HG02885 (cell line): Measurements from ENCODE around the gene FUT6.
"Not testable (repeated sequence)": the region's sequence is repeated elsewhere in the genome, so short reads cannot be mapped to it uniquely, and the experiment has no call there.

ENCODE experiments used
- ATAC-seq: cut with Tn5 transposase; IDR thresholded peaks from one replicate; pipeline ENCODE4 v1.9.1; 2021; ENCODE audit warnings: mild to moderate bottlenecking; ENCODE audit not compliant: unreplicated experiment, poor library complexity

FUT6 gene

GRCh38 chr19:5839065-5840017 is at the start of gene FUT6:
TSS of gene FUT6 (minus strand) at chr19:5839702. CDS start at chr19:5832567, 7,135 bp downstream.
- ATAC-seq: no peak

- not testable (repeated sequence) for ATAC-seq
Measured at GRCh38 chr19:5884065-5884811, 44.7 kb upstream of the FUT6 start.

GRCh38 chr19:5883157-5883873 is 43.8 kb upstream of the FUT6 start:
- not testable (repeated sequence) for ATAC-seq

GRCh38 chr19:5882421-5882968 is 43.0 kb upstream of the FUT6 start:
- no peak for ATAC-seq

GRCh38 chr19:5881543-5882299 is 42.2 kb upstream of the FUT6 start:
- no peak for ATAC-seq

GRCh38 chr19:5880604-5881078 is 41.1 kb upstream of the FUT6 start:
- no peak for ATAC-seq

- ATAC-seq: no peak
Measured at GRCh38 chr19:5880196-5880595, 40.7 kb upstream of the FUT6 start.

GRCh38 chr19:5877882-5878281 is 38.4 kb upstream of the FUT6 start:
- ATAC-seq: no peak

GRCh38 chr19:5877427-5877826 is 37.9 kb upstream of the FUT6 start:
- ATAC-seq: no peak

- ATAC-seq: not testable (repeated sequence)
Measured at GRCh38 chr19:5874496-5874895, 35.0 kb upstream of the FUT6 start.

GRCh38 chr19:5873617-5874199 is 34.2 kb upstream of the FUT6 start:
- no peak for ATAC-seq

GRCh38 chr19:5870986-5871394 is 31.5 kb upstream of the FUT6 start:
- ATAC-seq: no peak

- no peak for ATAC-seq
Measured at GRCh38 chr19:5867201-5868136, 28.0 kb upstream of the FUT6 start.

DNA sequence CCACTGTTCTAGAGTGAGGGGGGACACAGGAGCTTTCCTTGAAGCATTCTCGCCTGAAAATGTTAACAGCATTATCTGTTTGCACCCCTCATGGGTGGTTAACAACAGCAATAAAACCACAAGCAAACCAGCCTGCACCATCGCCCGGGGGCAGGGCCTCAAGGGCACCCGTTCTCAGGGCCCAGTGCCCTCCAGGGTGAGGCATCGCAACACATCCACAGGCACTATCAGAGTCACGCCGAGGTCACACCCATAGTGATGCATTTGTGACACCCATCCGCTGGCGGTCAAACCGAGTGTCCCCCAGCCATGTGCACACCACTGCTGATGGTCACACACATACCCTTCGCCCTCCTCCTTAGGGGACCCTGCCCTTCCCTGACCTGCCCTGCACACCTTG is 26.3 kb upstream of the FUT6 start:
- ATAC-seq: no peak

DNA sequence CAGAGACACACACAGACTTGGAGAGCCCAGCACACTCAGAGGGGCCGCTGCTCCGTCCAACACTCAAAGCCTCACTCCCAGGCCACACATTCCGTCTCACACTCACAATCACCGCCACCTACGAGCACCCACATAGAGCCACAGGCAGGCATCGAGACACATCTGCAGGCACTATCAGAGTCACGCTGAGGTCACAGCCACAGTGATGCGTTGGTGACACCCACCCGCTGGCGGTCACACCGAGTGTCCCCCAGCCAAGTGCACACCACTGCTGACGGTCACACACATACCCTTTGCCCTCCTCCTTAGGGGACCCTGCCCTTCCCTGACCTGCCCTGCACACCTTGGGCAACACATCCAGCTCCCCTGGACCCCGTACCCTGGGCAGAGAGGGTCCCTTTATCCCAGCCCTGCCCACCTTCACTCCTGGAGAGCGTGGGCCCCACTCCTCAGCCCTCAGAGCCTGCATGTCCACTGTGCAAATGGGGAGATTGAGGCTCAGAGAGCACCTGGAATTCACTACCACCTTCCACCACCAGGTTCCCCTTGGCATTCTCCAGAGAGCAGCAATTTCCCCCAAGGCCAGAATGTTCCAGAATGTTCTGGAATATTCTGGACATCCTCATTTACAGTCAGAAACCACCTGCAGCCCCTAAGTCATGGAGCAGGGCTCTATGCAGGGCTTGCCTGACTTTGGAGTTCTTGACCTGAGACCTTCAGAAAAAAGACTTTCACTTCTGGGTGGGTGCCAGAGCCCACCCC is 25.4 kb upstream of the FUT6 start:
- ATAC-seq: no peak

DNA sequence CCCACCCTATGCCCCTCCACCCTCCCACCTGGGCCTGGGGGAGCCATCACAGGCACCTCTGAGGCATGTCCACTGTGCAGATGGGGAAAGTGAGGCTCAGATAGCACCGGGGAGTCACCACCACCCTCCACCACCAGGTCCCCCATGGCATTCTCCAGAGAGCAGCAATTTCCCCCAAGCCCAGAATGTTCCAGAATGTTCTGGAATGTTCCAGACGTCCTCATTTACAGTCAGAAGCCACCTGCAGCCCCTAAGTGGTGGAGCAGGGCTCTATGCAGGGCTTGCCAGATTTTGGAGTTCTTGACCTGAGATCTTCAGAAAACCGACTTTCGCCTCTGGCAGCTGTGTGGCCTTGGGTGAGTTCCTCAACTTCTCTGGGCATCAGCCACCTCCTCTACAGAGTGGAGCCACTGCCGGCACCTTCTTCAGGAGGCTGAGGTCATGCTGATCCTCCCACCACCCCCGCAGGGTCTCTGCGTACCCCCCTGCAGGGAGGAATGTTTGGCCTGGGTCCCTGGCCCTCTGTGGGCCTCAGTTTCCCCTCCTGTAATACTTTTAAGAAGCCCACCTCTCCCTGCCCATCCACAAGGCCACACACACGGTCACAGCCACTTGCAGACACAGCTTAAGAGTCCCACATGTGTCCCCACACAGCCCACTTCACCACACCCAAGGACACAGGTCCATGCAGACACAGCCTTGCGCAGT is 24.7 kb upstream of the FUT6 start:
- ATAC-seq: no peak
